ENCODE data around the gene CD101.

CD101 gene

DNA sequence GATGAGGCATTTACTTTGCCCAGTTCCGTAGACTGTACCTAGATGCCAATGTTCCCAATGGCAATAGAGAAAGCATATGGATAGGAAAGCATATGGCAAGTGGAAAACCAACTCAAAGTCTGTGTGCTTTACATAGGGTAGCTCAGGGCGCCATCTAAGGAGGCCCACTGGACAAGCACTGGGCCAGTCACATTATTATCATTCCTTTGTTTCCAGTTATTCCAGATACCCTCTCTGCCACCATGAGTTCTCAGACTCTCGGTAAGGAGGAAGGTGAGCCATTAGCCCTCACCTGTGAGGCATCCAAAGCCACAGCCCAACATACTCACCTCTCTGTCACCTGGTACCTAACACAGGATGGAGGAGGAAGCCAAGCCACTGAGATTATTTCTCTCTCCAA, 9.8 kb downstream of the CD101 start:
- H3K27me3 ChIP-seq (ENCODE audit: control insufficient read depth in 3 of 3, insufficient read depth in 3 of 3, low read depth in 1 of 3, low read length in 3 of 3): no peaks in the 10 kb centered on the region
- H2BK120ac ChIP-seq (ENCODE audit: low read depth, low read length): no peak overlapping the region
- H3K79me1 ChIP-seq (ENCODE audit: low read depth, low read length): no peaks in the 10 kb centered on the region
- no peak overlapping the region for H2BK12ac ChIP-seq (ENCODE audit: low read length)
- H3K4me3 ChIP-seq (ENCODE audit: low read length in 2 of 2): no peak overlapping the region
- no peak overlapping the region for H3K27ac ChIP-seq (replicated peaks; ENCODE audit: low read length)
- H2BK15ac ChIP-seq (ENCODE audit: low read length): no peak overlapping the region
- no peaks in the 10 kb centered on the region for H3K9me3 ChIP-seq (replicated peaks in 1 of 2; ENCODE audit: control insufficient read depth in 2 of 2, insufficient read depth in 1 of 2, low read depth in 1 of 2, low read length in 2 of 2)
- no CpG with 5 or more reads among the region's 3 CpGs for WGBS, 2 donors (ENCODE audit: extremely low coverage in 2 of 2, insufficient read length in 2 of 2, insufficient replicate concordance in 1 of 2)
- H2AFZ ChIP-seq (ENCODE audit: low read length): no peak overlapping the region
- no peak overlapping the region for H4K91ac ChIP-seq (ENCODE audit: low read depth, low read length, poor library complexity)
- H3K18ac ChIP-seq (ENCODE audit: low read length): no peak overlapping the region
- H2AK5ac ChIP-seq (ENCODE audit: low read depth, low read length): no peak overlapping the region
- H3K14ac ChIP-seq (ENCODE audit: low read length): no peak overlapping the region
- H3K23ac ChIP-seq (ENCODE audit: low read depth, low read length, poor library complexity): no peak overlapping the region
- no peaks in the 10 kb centered on the region for H3K36me3 ChIP-seq (replicated peaks in 1 of 2; ENCODE audit: control insufficient read depth in 2 of 2, insufficient read depth in 2 of 2, low read length in 2 of 2)
- H3K9ac ChIP-seq (ENCODE audit: low read depth, low read length, poor library complexity): no peak overlapping the region
- no peak overlapping the region for H4K8ac ChIP-seq (ENCODE audit: low read depth, low read length)
- DNase-seq (ENCODE audit: low spot score): no peak
- H3K4me2 ChIP-seq (ENCODE audit: insufficient read depth, low read length, poor library complexity, severe bottlenecking): no peak overlapping the region
- H3K4me1 ChIP-seq (ENCODE audit: control insufficient read depth in 2 of 2, insufficient read depth in 1 of 2, low read depth in 1 of 2, low read length in 2 of 2): peaks cover 0 to 6% of the 10 kb centered on the region in 2 donors
- H3K4ac ChIP-seq (ENCODE audit: low read length): no peak overlapping the region
- H2BK5ac ChIP-seq (ENCODE audit: low read length): no peak overlapping the region

DNA sequence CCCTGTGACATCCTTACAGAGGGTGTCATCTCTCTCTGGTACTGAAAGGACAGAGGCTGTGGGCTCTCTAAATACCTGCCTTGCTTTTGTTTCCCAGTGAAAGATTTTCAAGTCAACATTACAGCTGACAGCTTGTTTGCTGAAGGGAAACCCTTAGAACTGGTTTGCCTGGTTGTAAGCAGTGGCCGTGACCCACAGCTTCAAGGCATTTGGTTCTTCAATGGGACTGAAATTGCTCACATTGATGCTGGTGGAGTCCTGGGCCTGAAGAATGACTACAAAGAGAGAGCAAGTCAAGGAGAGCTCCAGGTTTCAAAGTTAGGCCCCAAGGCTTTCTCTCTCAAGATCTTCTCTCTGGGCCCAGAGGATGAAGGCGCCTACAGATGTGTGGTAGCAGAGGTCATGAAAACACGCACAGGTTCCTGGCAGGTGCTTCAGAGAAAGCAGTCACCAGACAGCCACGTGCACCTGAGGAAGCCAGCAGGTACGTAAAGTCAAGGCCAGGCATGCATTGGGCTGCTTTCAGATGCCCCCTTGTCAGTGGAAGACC, 11.8 kb downstream of the CD101 start:
- Histone ChIP-seq H3K4me2 (ENCODE audit: insufficient read depth, low read length, poor library complexity, severe bottlenecking) (no peak overlapping the region), H3K4me3 (ENCODE audit: low read length in 2 of 2) (no peak overlapping the region), H2BK5ac (ENCODE audit: low read length) (no peak overlapping the region), H2BK15ac (ENCODE audit: low read length) (no peak overlapping the region), H3K79me1 (ENCODE audit: low read depth, low read length) (no peaks in the 10 kb centered on the region), H3K23ac (ENCODE audit: low read depth, low read length, poor library complexity) (no peak overlapping the region), H2BK120ac (ENCODE audit: low read depth, low read length) (no peak overlapping the region), H2AK5ac (ENCODE audit: low read depth, low read length) (no peak overlapping the region), H3K9ac (ENCODE audit: low read depth, low read length, poor library complexity) (no peak overlapping the region), H3K36me3 (replicated peaks in 1 of 2; ENCODE audit: control insufficient read depth in 2 of 2, insufficient read depth in 2 of 2, low read length in 2 of 2) (no peaks in the 10 kb centered on the region), H3K4me1 (ENCODE audit: control insufficient read depth in 2 of 2, insufficient read depth in 1 of 2, low read depth in 1 of 2, low read length in 2 of 2) (peaks cover 2 to 6% of the 10 kb centered on the region in 2 donors), H4K8ac (ENCODE audit: low read depth, low read length) (no peak overlapping the region), H3K4ac (ENCODE audit: low read length) (no peak overlapping the region), H4K91ac (ENCODE audit: low read depth, low read length, poor library complexity) (no peak overlapping the region), H3K14ac (ENCODE audit: low read length) (no peak overlapping the region), H2AFZ (ENCODE audit: low read length) (no peak overlapping the region), H3K9me3 (replicated peaks in 1 of 2; ENCODE audit: control insufficient read depth in 2 of 2, insufficient read depth in 1 of 2, low read depth in 1 of 2, low read length in 2 of 2) (no peaks in the 10 kb centered on the region), H3K27me3 (ENCODE audit: control insufficient read depth in 3 of 3, insufficient read depth in 3 of 3, low read depth in 1 of 3, low read length in 3 of 3) (no peaks in the 10 kb centered on the region), H3K27ac (replicated peaks; ENCODE audit: low read length) (no peak overlapping the region), H3K18ac (ENCODE audit: low read length) (peak overlapping the region; percentile 7), H2BK12ac (ENCODE audit: low read length) (no peak overlapping the region)
- no CpG with 5 or more reads among the region's 5 CpGs for WGBS, 2 donors (ENCODE audit: extremely low coverage in 2 of 2, insufficient read length in 2 of 2, insufficient replicate concordance in 1 of 2)
- DNase-seq (ENCODE audit: low spot score): no peak

DNA sequence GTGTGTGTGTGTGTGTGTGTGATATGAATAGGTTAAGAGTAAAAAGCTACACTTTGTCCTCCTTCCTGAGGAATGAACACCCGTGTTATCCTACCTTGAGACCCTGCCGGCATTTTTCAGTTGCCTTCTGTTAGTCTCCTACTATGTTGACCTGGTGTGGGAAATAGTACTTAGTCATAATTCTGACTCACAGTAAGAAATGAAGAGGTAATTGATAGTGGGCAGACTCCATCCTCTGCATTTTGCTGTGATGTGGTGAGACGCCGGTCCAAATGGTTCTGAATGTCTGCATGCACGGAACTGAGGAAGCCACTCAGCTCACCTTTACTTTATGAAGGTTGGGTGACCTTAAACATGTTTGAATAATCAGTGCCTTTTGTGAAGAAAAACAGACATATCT, 12.6 kb downstream of the CD101 start:
- Histone ChIP-seq H3K14ac (ENCODE audit: low read length) (no peak overlapping the region), H3K9me3 (replicated peaks in 1 of 2; ENCODE audit: control insufficient read depth in 2 of 2, insufficient read depth in 1 of 2, low read depth in 1 of 2, low read length in 2 of 2) (no peaks in the 10 kb centered on the region), H2BK5ac (ENCODE audit: low read length) (no peak overlapping the region), H2AK5ac (ENCODE audit: low read depth, low read length) (no peak overlapping the region), H3K9ac (ENCODE audit: low read depth, low read length, poor library complexity) (no peak overlapping the region), H4K8ac (ENCODE audit: low read depth, low read length) (no peak overlapping the region), H2AFZ (ENCODE audit: low read length) (no peak overlapping the region), H3K23ac (ENCODE audit: low read depth, low read length, poor library complexity) (no peak overlapping the region), H3K27me3 (ENCODE audit: control insufficient read depth in 3 of 3, insufficient read depth in 3 of 3, low read depth in 1 of 3, low read length in 3 of 3) (no peaks in the 10 kb centered on the region), H2BK120ac (ENCODE audit: low read depth, low read length) (no peak overlapping the region), H3K18ac (ENCODE audit: low read length) (no peak overlapping the region), H4K91ac (ENCODE audit: low read depth, low read length, poor library complexity) (no peak overlapping the region), H3K4me1 (ENCODE audit: control insufficient read depth in 2 of 2, insufficient read depth in 1 of 2, low read depth in 1 of 2, low read length in 2 of 2) (peaks cover 2 to 3% of the 10 kb centered on the region in 2 donors), H3K27ac (replicated peaks; ENCODE audit: low read length) (no peak overlapping the region), H2BK15ac (ENCODE audit: low read length) (no peak overlapping the region), H3K4me2 (ENCODE audit: insufficient read depth, low read length, poor library complexity, severe bottlenecking) (no peak overlapping the region), H3K36me3 (replicated peaks in 1 of 2; ENCODE audit: control insufficient read depth in 2 of 2, insufficient read depth in 2 of 2, low read length in 2 of 2) (no peaks in the 10 kb centered on the region), H2BK12ac (ENCODE audit: low read length) (no peak overlapping the region), H3K4ac (ENCODE audit: low read length) (no peak overlapping the region), H3K79me1 (ENCODE audit: low read depth, low read length) (no peaks in the 10 kb centered on the region), H3K4me3 (ENCODE audit: low read length in 2 of 2) (no peak overlapping the region)
- DNase-seq (ENCODE audit: low spot score): no peak
- no CpG with 5 or more reads among the region's 5 CpGs for WGBS, 2 donors (ENCODE audit: extremely low coverage in 2 of 2, insufficient read length in 2 of 2, insufficient replicate concordance in 1 of 2)

DNA sequence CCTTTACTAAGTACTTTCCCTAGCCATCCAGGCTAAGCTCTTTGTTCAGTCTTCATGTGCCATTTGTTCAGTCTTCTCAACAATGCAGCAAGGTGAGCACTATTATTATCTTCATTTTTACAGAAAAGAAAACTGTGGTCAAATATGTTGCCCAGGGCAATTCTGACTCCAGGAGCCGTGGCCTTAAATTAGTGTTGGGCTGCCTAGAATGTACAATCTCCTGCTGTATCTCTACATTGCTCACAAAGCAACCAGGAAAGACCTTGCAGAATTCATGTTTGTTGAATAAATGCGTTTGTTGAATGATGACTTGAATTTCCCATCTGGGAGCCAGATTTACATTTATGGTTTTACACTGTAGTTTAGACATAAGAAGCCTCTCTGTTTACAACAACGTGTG, 14.2 kb downstream of the CD101 start:
- H3K9ac ChIP-seq (ENCODE audit: low read depth, low read length, poor library complexity): no peak overlapping the region

More for the DNA sequence above, 14.2 kb downstream of the CD101 start:
- Histone ChIP-seq H3K27me3 (ENCODE audit: control insufficient read depth in 3 of 3, insufficient read depth in 3 of 3, low read depth in 1 of 3, low read length in 3 of 3) (no peaks in the 10 kb centered on the region), H3K4me1 (ENCODE audit: control insufficient read depth in 2 of 2, insufficient read depth in 1 of 2, low read depth in 1 of 2, low read length in 2 of 2) (peaks cover under 1 to 2% of the 10 kb centered on the region in 2 donors), H3K23ac (ENCODE audit: low read depth, low read length, poor library complexity) (no peak overlapping the region), H2AK5ac (ENCODE audit: low read depth, low read length) (no peak overlapping the region), H3K36me3 (replicated peaks in 1 of 2; ENCODE audit: control insufficient read depth in 2 of 2, insufficient read depth in 2 of 2, low read length in 2 of 2) (no peaks in the 10 kb centered on the region), H3K27ac (replicated peaks; ENCODE audit: low read length) (no peak overlapping the region), H2BK120ac (ENCODE audit: low read depth, low read length) (no peak overlapping the region), H2BK12ac (ENCODE audit: low read length) (no peak overlapping the region), H2BK5ac (ENCODE audit: low read length) (no peak overlapping the region), H3K4me2 (ENCODE audit: insufficient read depth, low read length, poor library complexity, severe bottlenecking) (no peak overlapping the region), H4K91ac (ENCODE audit: low read depth, low read length, poor library complexity) (no peak overlapping the region), H3K4ac (ENCODE audit: low read length) (no peak overlapping the region), H3K14ac (ENCODE audit: low read length) (no peak overlapping the region), H3K18ac (ENCODE audit: low read length) (no peak overlapping the region), H3K79me1 (ENCODE audit: low read depth, low read length) (no peaks in the 10 kb centered on the region), H3K9me3 (replicated peaks in 1 of 2; ENCODE audit: control insufficient read depth in 2 of 2, insufficient read depth in 1 of 2, low read depth in 1 of 2, low read length in 2 of 2) (no peaks in the 10 kb centered on the region), H4K8ac (ENCODE audit: low read depth, low read length) (no peak overlapping the region), H2BK15ac (ENCODE audit: low read length) (no peak overlapping the region), H3K4me3 (ENCODE audit: low read length in 2 of 2) (no peak overlapping the region), H2AFZ (ENCODE audit: low read length) (no peak overlapping the region)
- WGBS, 2 donors (ENCODE audit: extremely low coverage in 2 of 2, insufficient read length in 2 of 2, insufficient replicate concordance in 1 of 2): no CpG with 5 or more reads among the region's 3 CpGs
- DNase-seq (ENCODE audit: low spot score): no peak

All from neuronal stem cell (in vitro differentiated cells).